SHP77 (cell line): ENCODE results near the gene PRKAR1A.

Experiments
- DNase-seq, 2 experiments: peaks; one replicate each; lab custom pipeline; 2025; lab: John Stamatoyannopoulos, UW

The PRKAR1A gene

GRCh38 chr17:68542698-68543463 lies 30.7 kb downstream of the PRKAR1A start:
- DNase-seq: no peak

GRCh38 chr17:68544111-68544915 lies 32.1 kb downstream of the PRKAR1A start:
- no peak for DNase-seq

DNA sequence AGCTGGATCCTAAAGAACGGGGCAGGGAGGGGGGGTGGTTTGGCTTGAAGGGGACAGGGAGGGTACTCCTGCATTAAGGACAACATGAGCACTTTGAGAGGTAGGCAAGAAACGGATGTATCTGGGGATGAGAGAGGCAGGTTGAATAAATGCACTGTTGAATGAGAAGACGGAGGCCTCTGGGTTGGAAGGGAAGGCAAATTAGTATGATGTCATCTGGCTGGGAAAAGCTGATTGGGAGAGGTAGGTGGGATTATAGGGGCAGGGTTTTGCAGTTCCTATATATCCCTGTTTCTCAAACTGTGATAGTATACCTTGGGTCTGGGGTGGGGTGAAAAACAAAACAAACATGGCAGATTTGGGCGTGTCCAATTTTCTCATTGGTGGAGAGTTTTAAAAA lies 44.3 kb downstream of the PRKAR1A start:
- DNase-seq: no peak

DNA sequence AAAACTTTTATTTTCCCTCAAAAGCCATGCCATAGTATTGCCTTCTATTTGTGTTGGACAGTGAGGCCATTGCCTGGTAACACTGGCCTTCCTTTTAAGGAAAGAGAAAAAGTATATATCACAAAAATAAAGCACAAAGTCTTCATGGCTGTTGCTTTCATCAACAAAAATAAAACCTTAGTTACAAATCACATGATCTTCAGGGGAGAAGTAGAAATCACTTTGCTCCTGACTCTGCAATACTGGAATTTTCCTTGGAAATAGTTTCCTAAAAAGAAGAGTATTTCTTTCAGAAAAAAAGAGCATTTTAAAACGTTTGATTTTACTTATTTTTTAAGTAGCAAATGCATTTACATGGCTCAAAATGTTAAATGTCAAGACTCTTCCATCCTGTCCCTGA lies 47.1 kb downstream of the PRKAR1A start:
- no peak for DNase-seq

- no peak for DNase-seq
These were observed 48.9 kb downstream of the PRKAR1A start for GRCh38 chr17:68560966-68561720.

GRCh38 chr17:68562736-68563135 lies 50.5 kb downstream of the PRKAR1A start:
- no peak for DNase-seq

DNA sequence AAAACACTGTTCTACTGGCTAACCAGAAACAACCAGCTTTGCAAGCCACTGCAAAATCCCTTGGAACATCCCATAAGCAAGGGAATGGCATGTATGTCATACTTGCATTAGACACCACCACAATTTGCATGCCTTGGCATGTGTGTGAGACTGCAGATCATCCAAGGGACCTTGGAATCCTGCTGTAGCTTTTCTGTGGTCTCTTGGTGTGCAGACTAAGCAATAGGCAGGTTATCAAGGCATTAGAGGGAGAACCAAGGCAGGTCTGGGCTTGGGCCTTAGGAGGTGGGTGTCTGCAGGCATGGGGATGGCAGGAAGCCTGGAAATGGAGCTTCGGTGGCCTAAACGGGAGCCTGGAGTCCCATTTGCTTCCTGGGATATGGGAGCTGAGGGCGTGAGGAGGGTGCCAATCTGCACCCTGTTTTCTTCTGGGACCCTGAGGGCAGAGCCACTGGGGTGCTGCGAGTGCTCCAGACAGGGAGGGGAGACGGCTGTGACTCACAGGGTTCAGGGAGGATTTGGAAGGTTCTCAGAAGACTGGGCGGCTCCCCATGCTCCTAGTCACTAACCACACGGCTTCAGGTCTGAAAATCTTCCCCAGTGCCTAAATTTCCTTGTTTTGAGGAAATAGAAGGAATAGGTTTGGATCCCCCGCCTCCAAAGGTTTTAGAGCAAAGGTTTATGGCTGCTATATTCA lies 52.3 kb downstream of the PRKAR1A start:
- no peak for DNase-seq

DNA sequence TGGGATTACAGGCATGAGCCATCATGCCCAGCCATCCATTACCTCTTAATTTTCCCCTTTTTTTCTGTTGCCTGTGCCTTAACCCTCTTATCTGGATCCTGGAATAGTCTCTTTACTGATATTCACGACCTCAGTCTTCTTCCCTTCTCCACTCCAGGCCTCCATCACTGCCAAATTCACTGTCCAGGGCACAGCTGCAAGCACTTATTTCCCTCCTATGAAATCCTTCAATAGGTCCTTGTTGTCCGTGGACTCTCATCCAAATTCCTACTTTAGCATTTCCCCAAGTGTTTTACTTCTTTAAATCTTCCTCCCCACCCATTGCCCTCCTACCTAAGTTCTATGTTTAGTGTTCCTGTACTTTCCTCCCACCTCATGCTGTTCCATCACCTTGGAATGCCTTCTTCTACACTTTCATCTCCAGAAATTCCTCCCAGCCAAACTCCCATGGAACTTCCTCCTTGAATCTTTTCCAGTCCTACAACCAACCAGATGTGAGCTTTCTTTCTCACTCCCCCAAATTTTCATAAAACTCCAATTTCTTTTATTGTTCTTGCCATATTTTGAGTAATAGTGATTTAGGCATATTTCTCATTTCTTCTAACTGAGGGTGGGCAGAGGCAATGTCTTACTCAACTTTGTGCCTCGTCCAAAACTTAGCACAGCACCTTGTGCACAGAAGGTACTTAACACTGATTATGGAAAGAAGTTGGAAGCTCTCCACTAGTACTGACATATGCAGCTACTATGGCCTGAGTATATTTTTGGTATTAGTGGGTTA lies 53.6 kb downstream of the PRKAR1A start:
- no peak for DNase-seq

DNA sequence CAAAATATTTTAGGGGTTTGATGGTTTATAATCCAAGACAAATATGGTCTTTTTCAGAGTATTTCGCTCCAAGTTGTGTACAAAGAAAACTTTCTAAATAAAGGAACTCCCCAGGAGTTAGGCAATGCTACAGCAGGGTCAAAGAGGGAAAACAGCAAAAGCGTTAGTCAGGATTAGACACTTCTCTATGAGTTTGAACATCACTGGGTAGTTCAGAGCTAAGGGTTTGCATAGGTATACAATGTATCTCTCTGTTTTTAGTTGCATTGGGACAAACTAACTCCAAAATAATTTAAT lies 54.2 kb downstream of the PRKAR1A start:
- DNase-seq: no peak

DNA sequence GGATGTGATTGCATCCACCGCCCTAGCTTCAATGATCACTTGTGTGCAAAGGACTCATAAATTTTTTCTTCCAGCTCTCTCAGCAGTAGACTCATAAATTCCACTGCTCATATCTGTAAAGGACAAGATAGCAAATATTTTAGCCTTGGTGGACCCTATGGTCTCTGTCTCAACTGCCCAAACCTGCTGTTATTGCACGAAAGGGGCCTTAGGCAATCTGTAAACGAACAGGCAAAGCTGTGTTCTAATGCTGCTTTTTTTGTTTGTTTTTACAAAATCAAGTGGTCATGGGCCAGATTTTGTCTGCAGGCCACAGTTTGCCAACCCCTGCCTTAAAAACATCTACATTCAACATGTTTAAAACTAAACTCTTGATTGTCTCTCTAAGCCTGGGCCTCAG lies 54.8 kb downstream of the PRKAR1A start:
- no peak for DNase-seq

DNA sequence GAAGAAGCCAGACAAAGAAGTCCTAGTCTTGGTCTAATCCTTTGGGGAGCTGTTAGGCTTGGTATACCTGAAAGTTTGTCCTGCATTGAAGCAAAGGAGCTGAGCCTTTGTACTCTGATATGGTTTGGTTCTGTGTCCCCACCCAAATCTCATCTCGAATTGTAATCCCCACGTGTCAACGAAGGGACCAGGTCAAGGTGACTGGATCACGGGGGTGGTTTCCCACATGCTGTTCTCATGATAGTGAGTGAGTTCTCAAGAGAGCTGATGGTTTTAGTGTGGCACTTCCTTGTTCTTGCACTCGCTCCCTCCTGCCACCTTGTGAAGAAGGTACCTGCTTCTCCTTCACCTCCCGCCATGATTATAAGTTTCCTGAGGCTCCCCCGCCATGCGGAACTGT lies 55.4 kb downstream of the PRKAR1A start:
- DNase-seq: no peak

DNA sequence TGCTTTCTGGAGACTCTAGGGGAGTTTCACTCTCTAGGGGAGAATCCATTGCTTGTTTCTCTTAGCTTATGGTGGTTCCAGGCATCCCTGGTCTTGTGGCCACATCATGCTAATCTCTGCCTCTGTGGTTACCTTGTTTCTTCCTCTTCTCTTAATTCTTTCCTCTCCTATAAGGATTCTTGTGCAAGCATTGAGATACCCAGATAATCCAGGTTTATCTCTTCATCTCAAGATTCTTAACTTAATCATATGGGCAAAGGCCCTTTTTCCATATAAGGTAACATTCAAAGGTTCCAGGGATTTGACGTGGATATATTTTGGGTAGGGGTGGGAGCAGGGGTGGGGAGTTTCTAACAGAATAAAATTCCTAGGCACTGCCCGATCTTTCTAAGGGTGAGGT lies 56.4 kb downstream of the PRKAR1A start:
- DNase-seq: no peak

GRCh38 chr17:68569346-68569745 lies 57.1 kb downstream of the PRKAR1A start:
- no peak for DNase-seq

- DNase-seq: no peak
These were observed 58.3 kb downstream of the PRKAR1A start for GRCh38 chr17:68570526-68570925.

DNA sequence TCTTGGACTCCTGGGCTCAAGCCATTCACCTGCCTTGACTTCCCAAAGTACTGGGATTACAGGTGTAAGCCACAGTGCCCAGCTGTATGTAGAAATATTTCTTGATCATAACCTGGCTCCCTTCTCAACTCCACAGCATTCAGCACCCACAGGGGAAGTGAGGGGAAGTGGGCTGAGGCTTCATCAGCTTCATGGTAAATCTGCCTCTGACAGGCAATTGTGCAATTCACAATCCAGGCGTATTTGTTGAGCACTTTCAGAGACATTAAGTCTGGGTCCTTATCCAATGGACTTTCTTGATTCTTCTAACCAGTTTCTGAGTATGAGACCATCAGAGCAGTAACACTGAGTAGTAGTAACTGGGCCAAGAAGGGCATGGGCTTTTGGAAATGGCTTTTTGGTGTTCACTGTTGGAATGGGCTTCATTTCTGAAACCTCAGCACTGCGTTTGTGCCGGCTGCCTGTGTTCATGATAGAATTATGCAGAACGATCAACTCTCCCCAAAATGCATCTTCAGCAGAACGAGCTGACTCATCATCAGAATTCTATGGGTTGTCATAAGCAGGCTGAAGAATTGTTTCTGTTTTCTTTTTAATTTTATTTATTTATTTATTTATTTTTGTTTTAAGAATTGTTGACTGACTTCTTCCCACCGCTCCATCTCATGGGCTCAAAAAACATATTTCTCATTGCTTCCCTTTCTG lies 60.1 kb downstream of the PRKAR1A start:
- DNase-seq: no peak

- no peak for DNase-seq
These were observed 61.1 kb downstream of the PRKAR1A start for GRCh38 chr17:68573338-68573737.

DNA sequence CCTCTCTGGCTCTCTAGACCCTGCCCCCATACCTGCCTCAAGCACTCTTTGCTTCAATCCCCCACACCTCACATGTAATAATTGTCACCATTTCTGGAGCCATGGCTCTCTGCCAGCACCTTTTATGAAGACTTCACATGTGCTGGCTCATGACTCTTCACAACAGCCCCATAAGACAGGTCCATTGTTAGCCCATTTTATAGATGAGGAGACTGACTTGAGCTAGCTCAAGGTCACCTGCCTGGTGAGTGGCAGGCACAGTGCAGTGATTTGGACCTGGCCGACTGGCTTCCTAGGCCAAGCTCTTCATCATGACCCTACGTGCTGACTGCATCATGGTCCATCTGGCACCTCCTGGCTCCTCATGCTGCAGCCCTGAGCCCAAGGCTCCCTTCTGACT lies 63.9 kb downstream of the PRKAR1A start:
- no peak for DNase-seq

DNA sequence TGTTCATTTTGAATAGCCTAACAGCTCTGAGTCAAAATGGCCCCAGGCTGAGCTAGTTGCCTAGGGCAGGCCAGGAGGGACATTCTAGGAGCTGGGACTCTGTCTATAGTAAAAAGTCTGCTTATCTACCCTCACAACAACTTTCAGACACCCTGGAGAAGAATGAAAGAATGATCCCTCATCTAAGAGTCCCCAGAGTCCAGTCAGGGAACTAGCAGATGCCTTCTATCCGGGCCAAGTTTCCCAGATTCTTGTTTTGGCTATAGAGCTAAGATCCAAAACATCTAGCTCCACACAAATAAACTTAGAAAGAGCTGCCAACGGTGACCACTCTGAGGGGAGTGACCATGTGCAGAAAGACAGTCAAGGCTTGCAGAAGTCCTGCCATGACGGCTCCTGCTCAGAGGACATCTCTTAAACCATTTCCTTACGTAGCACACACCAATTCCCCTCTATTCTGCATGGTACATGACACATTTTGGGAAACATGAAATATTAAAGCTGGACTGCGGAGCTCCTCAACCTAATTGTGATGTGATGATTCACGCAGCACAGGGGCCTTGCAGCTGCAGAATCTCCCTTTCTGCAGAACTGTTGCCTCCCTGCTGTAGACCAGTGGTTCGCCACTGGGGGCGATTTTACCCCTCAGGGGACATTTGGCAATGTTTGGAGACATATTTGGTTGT lies 64.7 kb downstream of the PRKAR1A start:
- DNase-seq: no peak

GRCh38 chr17:68577497-68577821 lies 65.2 kb downstream of the PRKAR1A start:
- no peak for DNase-seq

- DNase-seq: no peak
These were observed 66.0 kb downstream of the PRKAR1A start for GRCh38 chr17:68578236-68578635.
